Stimulated activated CD4-positive, alpha-beta T cell treated with anti-CD3 and anti-CD28 coated beads, Interleukin-15, amount 100 ng/mL, for 48 hours (primary cell): ENCODE data around the gene TAX1BP3.

Experiments used
- DNase-seq, 2 donors: peaks; one replicate each; pipeline ENCODE4 v3.0.0-alpha.2; 2020; ENCODE audit warnings: low read depth in 2 of 2

The TAX1BP3 gene

DNA sequence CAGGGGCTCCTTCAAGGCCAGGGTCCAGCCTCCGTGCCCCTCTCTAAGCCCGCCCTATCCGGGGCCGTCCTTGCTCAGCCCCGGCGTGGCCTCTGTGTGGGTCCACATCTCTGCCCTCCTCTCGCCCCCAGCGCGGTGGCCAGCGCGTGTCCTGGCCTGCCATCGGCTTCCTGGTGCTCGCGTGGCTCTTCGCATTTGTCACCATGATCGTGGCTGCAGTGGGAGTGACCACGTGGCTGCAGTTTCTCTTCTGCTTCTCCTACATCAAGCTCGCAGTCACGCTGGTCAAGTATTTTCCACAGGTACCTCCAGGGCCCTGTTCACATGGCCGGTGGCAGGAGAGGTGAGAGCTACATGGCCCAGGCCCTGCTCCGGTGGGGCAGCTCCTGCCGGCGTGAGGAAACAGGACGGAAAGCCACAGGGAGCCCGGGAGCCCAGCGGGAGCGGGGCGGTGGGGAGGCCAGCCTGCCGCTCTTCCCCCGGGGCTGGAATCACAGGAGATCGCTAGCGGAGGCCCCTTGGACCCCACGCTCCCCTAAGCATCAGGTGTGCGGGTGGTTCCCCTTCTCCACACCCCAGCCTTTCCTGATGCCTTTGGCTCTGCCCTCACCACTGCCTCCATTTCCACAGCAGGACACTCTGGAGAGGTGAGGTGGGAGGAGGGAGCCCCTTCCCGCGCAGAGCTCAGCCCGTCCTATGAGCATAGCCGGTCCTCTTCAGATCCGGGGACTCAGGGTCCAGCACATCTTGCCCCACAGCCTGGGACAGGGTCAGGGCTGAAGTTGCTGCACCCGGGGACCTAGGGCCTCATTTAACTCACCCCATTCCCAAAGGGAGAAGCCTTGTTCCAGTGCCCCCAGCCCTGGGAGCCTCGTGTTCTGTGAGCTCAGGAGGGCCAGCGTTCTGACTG is 10.2 kb downstream of the TAX1BP3 start:
- DNase-seq, result no peak

GRCh38 chr17:3657588-3657869 is 10.8 kb downstream of the TAX1BP3 start:
- no peak for DNase-seq

GRCh38 chr17:3656755-3657587 is 11.4 kb downstream of the TAX1BP3 start:
- DNase-seq, result no peak

- no peak for DNase-seq
Measured at GRCh38 chr17:3656353-3656752, 12.0 kb downstream of the TAX1BP3 start.

DNA sequence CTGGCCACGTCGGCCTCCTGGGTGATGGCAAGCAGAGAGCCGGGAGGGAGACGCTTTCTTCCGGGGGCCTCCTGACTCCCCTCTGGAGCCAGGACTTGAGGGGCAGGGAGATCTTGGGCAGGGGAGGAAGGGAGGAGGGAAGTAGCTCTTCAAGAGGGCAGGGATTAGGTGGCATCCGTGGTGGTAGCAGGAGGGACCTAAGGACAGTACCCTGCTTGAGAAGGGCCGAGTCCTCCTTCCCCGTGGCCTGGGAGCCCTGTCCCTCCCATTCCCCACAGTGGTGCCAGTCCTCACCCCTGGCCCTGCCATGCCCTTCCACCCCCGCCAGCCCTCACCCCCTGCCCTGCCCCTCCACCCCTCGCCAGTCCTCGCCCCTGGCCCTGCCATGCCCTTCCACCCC is 12.6 kb downstream of the TAX1BP3 start:
- DNase-seq, result no peak

DNA sequence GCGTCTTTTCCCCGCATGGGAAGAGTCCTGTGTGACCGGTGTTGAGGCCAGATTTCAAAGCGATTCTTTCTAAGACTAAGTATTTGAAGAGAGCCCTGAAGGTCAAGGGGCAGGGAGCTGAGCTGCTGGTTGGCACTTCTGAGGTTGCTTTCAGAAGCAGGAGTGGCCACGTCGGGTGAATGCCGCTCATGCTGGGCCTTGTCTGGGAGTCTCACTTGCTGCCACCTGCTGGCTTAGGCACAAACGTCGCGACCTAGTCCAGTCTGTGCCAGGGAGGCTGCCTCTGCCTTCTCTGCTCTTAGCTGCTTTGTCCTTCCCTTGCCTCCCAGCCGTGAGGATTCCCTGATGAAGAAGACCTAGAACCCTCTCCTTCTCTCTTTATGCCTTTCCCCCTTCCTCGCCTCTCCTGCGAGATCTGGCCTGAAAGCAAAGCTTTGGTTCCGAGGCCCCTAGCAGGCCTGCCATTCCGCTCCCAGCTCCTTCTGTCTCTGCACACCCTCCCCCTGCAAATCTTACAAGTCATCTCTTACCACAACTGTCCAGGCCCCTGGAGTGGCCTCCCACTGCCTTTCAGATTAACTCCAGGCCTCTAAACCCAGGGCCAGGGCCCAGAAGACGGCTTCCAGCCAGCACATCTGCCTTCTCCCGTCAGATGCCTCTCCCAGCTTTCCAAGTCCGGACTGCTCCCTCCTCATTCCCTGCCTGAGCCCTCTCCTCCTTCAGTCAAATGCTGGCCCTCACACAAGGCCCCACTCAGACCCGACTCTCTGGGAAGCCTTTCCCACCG is 20.4 kb downstream of the TAX1BP3 start:
- peak; percentile 28 to 46 for DNase-seq

DNA sequence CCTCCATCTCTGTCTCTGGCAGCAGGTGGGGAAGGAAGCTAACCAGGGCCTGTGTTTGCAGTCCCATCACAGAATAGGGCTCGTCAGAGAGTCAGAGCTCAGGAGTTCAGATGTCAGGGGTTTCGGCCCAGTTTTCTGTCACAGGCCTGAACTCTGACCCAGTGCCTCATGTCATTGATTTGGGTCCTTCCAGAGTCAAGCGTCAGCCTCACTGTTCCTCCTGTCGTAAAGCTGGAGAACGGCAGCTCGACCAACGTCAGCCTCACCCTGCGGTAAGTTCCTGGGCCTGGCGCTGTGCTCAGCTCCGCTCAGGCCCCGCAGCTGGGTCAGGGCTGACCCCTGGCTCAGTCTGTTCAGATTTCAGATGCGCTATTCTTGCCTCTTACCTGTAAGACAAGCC is 21.1 kb downstream of the TAX1BP3 start:
- no peak for DNase-seq

DNA sequence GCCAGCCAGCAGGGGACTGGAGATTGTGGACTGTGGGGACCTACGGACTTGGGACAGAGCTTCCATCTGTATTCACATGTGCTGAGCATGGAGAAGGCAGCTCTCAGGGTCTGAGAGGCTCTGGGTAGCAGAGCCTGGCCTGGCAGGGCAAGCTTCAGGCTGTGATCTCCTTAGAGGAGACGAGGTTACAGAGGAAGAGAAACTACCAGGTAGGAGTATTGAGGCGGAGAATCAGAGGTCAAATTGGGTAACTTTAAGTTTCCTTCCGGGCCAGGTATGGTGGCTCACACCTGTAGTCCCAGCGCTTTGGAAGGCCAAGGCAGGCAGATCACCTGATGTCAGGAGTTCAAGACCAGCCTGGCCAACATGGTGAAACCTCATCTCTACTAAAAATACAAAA is 23.1 kb downstream of the TAX1BP3 start:
- DNase-seq, result no peak

GRCh38 chr17:3643889-3644349 is 24.5 kb downstream of the TAX1BP3 start:
- DNase-seq, result no peak

GRCh38 chr17:3641717-3642486 is 26.5 kb downstream of the TAX1BP3 start:
- no peak for DNase-seq

DNA sequence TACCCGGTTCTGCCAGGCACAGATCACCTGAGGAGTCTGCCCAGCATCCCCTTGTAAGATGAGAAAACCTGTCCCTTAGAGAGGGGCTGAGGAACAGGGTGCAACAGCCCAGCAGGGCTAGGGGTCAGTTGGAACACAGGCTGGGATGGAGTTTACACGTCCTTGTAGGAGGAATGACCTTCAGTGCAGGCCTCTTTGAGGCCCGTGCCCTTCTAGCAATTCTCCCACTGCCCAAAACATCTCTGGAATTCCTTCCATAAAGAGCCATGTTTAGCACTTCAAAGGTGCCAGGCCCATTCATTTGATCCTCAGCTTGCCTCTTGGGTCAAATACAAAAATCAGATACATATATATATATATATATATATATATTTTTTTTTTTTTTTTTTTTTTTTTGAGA is 27.4 kb downstream of the TAX1BP3 start:
- no peak for DNase-seq

DNA sequence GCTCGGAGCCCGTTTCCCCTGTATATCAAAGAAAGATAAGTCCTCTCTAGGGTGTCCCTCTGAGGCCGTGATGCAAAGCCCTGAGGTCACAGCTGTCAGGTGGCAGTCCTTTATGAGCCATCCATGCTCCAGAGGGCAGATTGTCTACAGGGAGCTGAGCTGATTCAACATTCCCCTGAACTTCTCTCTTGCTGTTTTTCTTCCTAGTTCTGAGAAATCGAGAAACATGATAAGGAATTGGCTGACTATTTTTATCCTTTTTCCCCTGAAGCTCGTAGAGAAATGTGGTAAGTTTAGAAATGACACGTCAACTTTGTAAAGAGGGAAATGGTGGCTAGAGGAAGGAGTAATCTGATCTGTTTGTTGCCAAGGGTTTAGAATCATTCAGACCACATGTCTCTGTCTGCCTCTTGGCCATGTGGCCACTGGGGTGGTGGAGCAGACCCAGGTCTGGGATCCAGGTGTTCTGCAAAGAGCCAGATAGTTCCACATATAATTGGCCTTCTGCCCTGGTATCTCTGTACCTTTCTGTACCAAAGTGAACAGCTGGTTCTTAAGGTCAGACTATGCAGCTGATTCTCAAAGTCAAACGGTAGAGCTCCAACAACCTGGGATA is 28.3 kb downstream of the TAX1BP3 start:
- DNase-seq, result peak; percentile 25 to 40

DNA sequence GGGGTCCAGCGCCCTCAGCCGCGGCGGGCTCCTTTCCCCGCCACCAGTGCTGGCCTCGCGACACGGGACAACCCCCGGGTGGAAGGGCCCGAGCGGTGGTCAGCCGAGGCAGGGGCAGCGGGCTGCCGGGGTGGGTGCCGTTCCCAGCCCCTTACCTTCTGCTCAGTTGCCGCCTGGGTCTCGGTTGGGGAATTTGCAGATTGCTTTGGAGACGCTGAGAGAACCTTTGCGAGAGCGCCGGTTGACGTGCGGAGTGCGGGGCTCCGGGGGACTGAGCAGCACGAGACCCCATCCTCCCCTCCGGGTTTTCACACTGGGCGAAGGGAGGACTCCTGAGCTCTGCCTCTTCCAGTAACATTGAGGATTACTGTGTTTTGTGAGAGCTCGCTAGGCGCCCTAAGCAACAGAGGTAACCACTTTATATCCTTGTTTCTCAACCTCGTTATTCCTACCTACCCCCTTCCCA is 31.4 kb downstream of the TAX1BP3 start:
- DNase-seq, result no peak

GRCh38 chr17:3636154-3636907 is 32.0 kb downstream of the TAX1BP3 start, which contains the start of the genes CTNS and SHPK:
CTNS (plus strand) TSS chr17:3636760; CDS start chr17:3640207, 3,447 bp downstream.
SHPK (minus strand) TSS chr17:3636250; CDS start chr17:3636219, 31 bp downstream.
- DNase-seq, result peak; percentile 90 to 92

GRCh38 chr17:3635474-3636153 is 32.8 kb downstream of the TAX1BP3 start:
- DNase-seq, result no peak

DNA sequence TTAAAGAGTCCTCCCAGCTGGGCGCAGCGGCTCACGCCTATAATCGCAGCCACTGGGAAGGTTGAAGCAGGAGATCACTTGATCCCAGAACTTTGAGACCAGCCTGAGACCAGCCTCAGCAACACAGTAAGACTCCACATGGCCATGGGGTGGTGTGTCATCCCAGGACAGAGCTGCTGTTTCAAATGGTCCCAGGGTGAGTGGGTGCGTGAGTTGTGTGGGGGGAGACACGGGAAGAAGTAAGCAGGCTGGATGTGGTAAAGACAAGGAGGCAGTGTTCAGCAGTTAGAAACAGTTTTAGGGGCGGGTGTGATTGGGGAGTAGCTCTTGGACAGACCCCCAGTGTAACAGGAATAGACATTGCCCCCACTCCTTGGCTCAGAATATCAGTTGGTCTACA is 36.1 kb downstream of the TAX1BP3 start:
- DNase-seq, result no peak

DNA sequence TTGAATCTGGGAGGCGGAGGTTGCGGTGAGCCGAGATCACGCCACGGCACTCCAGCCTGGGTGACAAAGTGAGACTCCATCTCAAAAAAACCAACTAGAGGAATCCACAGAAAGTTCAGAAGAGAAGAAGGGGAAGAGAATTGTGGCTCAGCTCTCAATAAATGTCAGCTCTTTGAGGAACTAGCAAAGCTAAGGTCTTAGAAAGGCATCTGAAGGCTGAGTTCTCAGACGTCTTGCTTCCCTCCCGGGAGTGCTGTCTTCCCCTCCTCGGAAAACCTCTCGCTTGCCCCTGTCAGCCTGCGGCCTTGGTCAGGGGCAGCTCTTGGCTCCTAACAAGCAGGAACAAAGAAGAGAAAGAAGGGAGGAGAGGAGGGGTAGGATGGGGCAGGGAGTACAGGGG is 37.6 kb downstream of the TAX1BP3 start:
- DNase-seq, result no peak

DNA sequence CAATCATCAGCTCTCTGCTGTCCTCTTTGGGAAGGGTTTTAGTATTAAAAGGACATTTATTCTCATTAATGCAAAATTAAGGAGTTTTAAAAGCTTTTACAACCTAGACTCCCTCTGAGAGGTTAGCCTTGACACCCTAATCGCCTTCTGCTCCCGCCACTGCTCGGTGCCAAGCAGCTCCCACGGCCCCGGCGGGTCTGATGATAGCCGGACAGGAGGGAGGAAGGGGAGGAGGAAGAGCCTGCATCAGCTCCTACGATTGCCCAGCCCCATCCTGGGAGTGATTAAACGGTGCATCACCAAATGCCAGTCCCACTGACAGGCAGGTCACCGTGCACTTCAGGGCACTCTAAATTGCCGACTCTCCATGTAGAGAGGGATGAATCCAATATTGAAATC is 40.6 kb downstream of the TAX1BP3 start:
- no peak for DNase-seq
